K562 (cell line): Measurements from ENCODE around the gene SLC1A7.

ENCODE experiments used
- NR4A1 ChIP-seq, 2 experiments: fragments of 250-450 bp in 1 of 2; fragments of 450-650 bp in 1 of 2; sonication (Bioruptor Pico) in 1 of 2; IDR thresholded peaks; 2 replicates each; pipeline versions ENCODE4 v1.4.0 to v1.6.1; 2016 to 2020; ENCODE audit warnings: mild to moderate bottlenecking in 2 of 2, missing compliant biosample characterization in 1 of 2, missing genetic modification characterization in 1 of 2, moderate library complexity in 1 of 2
- RAD21 ChIP-seq, 2 experiments: fragments of 250-450 bp in 1 of 2; fragments of 450-650 bp in 1 of 2; sonication (Bioruptor Pico) in 1 of 2; formaldehyde crosslinking in 1 of 2; IDR thresholded peaks in 1 of 2; conservative IDR thresholded peaks in 1 of 2; 2 replicates each; pipeline versions ENCODE4 v1.4.0 to v1.8.0; 2020 to 2022; ENCODE audit warnings: mild to moderate bottlenecking in 2 of 2, moderate library complexity in 1 of 2
- ZBTB17 ChIP-seq: fragments of 450-650 bp; formaldehyde crosslinking; IDR thresholded peaks from 2 replicates; pipeline ENCODE4 v1.4.0; 2020; ENCODE audit warnings: mild to moderate bottlenecking

- TF ChIP-seq ZBTB17 (CRISPR knock-in tag) (no peak), NR4A1 (CRISPR knock-in tag; IDR thresholded peaks at IDR 0.05) (no peak), NR4A1 (tag; IDR thresholded peaks at IDR 0.05) (no peak), RAD21 (CRISPR knock-in tag; conservative IDR thresholded peaks at IDR 0.05 in 1 of 2, IDR thresholded peaks at IDR 0.05 in 1 of 2) (no peak)
Observed at GRCh38 chr1:53127546-53127945, 14.9 kb downstream of the SLC1A7 start.
